CD14-positive monocyte (primary cell): Measurements from ENCODE around the gene PNLIPRP2. TPM values are rescaled to one million over a fixed set of nuclear protein-coding genes. Genes with fewer than 3 reads are reported as not detected.
A peak's percentile ranks its signal among the peaks of the same experiment; 100 is the strongest.

Experiments
- DNase-seq, 3 donors: peaks; one replicate each; pipeline ENCODE4 v3.0.0-alpha.2; 2011 to 2022
- H2AFZ ChIP-seq: 2 replicates; pipeline ENCODE4 v1.6.0; 2012; ENCODE audit warnings: mild to moderate bottlenecking, low read depth, low read length, inconsistent platforms; ENCODE audit not compliant: insufficient read depth, poor library complexity, severe bottlenecking
- H3K27ac ChIP-seq, 2 donors: 1 replicate in 1 of 2; 2 replicates in 1 of 2; pipeline ENCODE4 v1.5.1; 2012 to 2013; ENCODE audit warnings: low read length in 2 of 2, control low read depth in 1 of 2, inconsistent platforms in 1 of 2, low read depth in 1 of 2, mild to moderate bottlenecking in 1 of 2
- H3K27me3 ChIP-seq, 2 donors: one replicate each; pipeline versions ENCODE4 v1.6.0 to v1.6.1; 2011 to 2013; ENCODE audit warnings: low read length in 2 of 2; ENCODE audit not compliant: control insufficient read depth in 2 of 2, insufficient read depth in 2 of 2
- H3K36me3 ChIP-seq, 2 donors: replicated peaks in 1 of 2; 1 replicate in 1 of 2; 2 replicates in 1 of 2; pipeline versions ENCODE4 v1.5.1 to v1.6.1; 2012 to 2013; ENCODE audit warnings: low read length in 2 of 2, control low read depth in 1 of 2, inconsistent platforms in 1 of 2, mild to moderate bottlenecking in 1 of 2; ENCODE audit not compliant: insufficient read depth in 2 of 2, control insufficient read depth in 1 of 2
- H3K4me1 ChIP-seq, 2 donors: 1 replicate in 1 of 2; 2 replicates in 1 of 2; pipeline versions ENCODE4 v1.5.1 to v1.6.1; 2012 to 2013; ENCODE audit warnings: low read length in 2 of 2, control low read depth in 1 of 2, inconsistent platforms in 1 of 2, mild to moderate bottlenecking in 1 of 2, moderate library complexity in 1 of 2; ENCODE audit not compliant: insufficient read depth in 2 of 2, control insufficient read depth in 1 of 2
- H3K4me2 ChIP-seq: replicated peaks from 2 replicates; pipeline ENCODE3; 2012; ENCODE audit warnings: low read length, moderate library complexity, mild to moderate bottlenecking; ENCODE audit not compliant: poor library complexity, severe bottlenecking; ENCODE audit errors: extremely low read depth
- H3K4me3 ChIP-seq, 3 experiments: fragments of 200-600 bp in 1 of 3; sonication (generic) in 1 of 3; replicated peaks in 1 of 3; 1 replicate in 2 of 3; 2 replicates in 1 of 3; pipeline ENCODE4 v1.5.1; 2011 to 2013; ENCODE audit warnings: low read length in 3 of 3, mild to moderate bottlenecking in 3 of 3, control low read depth in 2 of 3, low read depth in 2 of 3, inconsistent platforms in 1 of 3, moderate library complexity in 1 of 3
- H3K79me2 ChIP-seq: 2 replicates; pipeline ENCODE4 v1.6.0; 2012; ENCODE audit warnings: mild to moderate bottlenecking, control low read depth, inconsistent platforms, low read length, moderate library complexity; ENCODE audit not compliant: insufficient read depth
- H3K9ac ChIP-seq: 2 replicates; pipeline ENCODE4 v1.6.0; 2017; ENCODE audit warnings: low read length, mild to moderate bottlenecking; ENCODE audit not compliant: insufficient read depth, poor library complexity, severe bottlenecking
- H3K9me3 ChIP-seq, 2 donors: replicated peaks in 1 of 2; 1 replicate in 1 of 2; 2 replicates in 1 of 2; pipeline versions ENCODE4 v1.5.1 to v1.6.1; 2012 to 2013; ENCODE audit warnings: low read length in 2 of 2, control low read depth in 1 of 2; ENCODE audit not compliant: control insufficient read depth in 1 of 2, insufficient read depth in 1 of 2
- H4K20me1 ChIP-seq: 2 replicates; pipeline ENCODE4 v1.6.0; 2012; ENCODE audit warnings: mild to moderate bottlenecking, low read length, control low read depth, moderate library complexity; ENCODE audit not compliant: insufficient read depth
- H3K27ac Mint-ChIP-seq, 7 donors: one replicate each; pipeline ENCODE4 v1.8.0; 2020; ENCODE audit warnings: mild to moderate bottlenecking in 7 of 7, mixed read lengths in 7 of 7, moderate library complexity in 6 of 7, inconsistent platforms in 2 of 7
- H3K27me3 Mint-ChIP-seq, 3 donors: one replicate each; pipeline ENCODE4 v1.8.0; 2021 to 2022; ENCODE audit warnings: low read depth in 3 of 3, mild to moderate bottlenecking in 3 of 3, mixed read lengths in 3 of 3, moderate library complexity in 3 of 3, inconsistent platforms in 1 of 3
- H3K36me3 Mint-ChIP-seq, 2 donors: one replicate each; pipeline ENCODE4 v1.8.0; 2020; ENCODE audit warnings: mixed read lengths in 2 of 2, inconsistent platforms in 1 of 2, mild to moderate bottlenecking in 1 of 2
- H3K4me1 Mint-ChIP-seq: one replicate; pipeline ENCODE4 v1.8.0; 2020; ENCODE audit warnings: mild to moderate bottlenecking, mixed read lengths
- H3K4me3 Mint-ChIP-seq, 2 donors: one replicate each; pipeline ENCODE4 v1.8.0; 2020; ENCODE audit warnings: mild to moderate bottlenecking in 2 of 2, mixed read lengths in 2 of 2, moderate library complexity in 1 of 2
- H3K9me3 Mint-ChIP-seq, 7 donors: one replicate each; pipeline ENCODE4 v1.8.0; 2020 to 2022; ENCODE audit warnings: mixed read lengths in 7 of 7, mild to moderate bottlenecking in 6 of 7, moderate library complexity in 6 of 7, inconsistent platforms in 2 of 7
- WGBS: methylation state at CpG from one replicate; pipeline ENCODE4 v1.1.5; 2013; ENCODE audit warnings: missing lambda C conversion rate; ENCODE audit not compliant: insufficient coverage; 5-methylcytosine and 5-hydroxymethylcytosine counted together
- intact Hi-C, 2 donors: fragments of 100-400 bp; cut with micrococcal nuclease; formaldehyde crosslinking; loops; one replicate each; pipeline versions ENCODE4 v1.15.0 to v1.15.1; 2023
- polyA plus RNA-seq, 3 donors: library from polyadenylated mRNA; depleted of rRNA in 1 of 3; unstranded in 2 of 3; stranded (reverse) in 1 of 3; fragments of 300-500 nt in 2 of 3; fragments of >200 nt in 1 of 3; fragmentation: Illumina TruSeq in 2 of 3; gene quantifications; 1 replicate in 2 of 3; 2 replicates in 1 of 3; pipeline ENCODE4 v1.2.3, GENCODE V29; 2012 to 2021
- TF ChIP-seq, protein P1 (sequence below): fragments of 200-600 bp; IDR thresholded peaks from one replicate; pipeline ENCODE4 v1.8.0; 2022; ENCODE audit warnings: antibody characterized with exemption, mild to moderate bottlenecking

Gene PNLIPRP2
- polyA plus RNA-seq, 3 donors = not detected

GRCh38 chr10:116687633-116688032 is 66.9 kb downstream of the PNLIPRP2 start:
- H3K4me3 ChIP-seq = no peak overlapping the region
- no peaks in the 10 kb centered on the region for H3K9me3 ChIP-seq
- H3K79me2 ChIP-seq = no peaks in the 10 kb centered on the region
- Mint-ChIP-seq H3K36me3 (no peaks in the 10 kb centered on the region), H3K27ac (no peak overlapping the region), H3K4me1 (peaks cover 1% of the 10 kb centered on the region), H3K27me3 (peaks cover 5 to 16% (median 7%) of the 10 kb centered on the region in 3 donors), H3K4me3 (no peak overlapping the region), H3K9me3 (peaks cover 0 to 2% (median 0%) of the 10 kb centered on the region in 7 donors)
- H3K36me3 ChIP-seq = no peaks in the 10 kb centered on the region
- H3K9ac ChIP-seq = no peak overlapping the region
- TF ChIP-seq, protein P1, sequence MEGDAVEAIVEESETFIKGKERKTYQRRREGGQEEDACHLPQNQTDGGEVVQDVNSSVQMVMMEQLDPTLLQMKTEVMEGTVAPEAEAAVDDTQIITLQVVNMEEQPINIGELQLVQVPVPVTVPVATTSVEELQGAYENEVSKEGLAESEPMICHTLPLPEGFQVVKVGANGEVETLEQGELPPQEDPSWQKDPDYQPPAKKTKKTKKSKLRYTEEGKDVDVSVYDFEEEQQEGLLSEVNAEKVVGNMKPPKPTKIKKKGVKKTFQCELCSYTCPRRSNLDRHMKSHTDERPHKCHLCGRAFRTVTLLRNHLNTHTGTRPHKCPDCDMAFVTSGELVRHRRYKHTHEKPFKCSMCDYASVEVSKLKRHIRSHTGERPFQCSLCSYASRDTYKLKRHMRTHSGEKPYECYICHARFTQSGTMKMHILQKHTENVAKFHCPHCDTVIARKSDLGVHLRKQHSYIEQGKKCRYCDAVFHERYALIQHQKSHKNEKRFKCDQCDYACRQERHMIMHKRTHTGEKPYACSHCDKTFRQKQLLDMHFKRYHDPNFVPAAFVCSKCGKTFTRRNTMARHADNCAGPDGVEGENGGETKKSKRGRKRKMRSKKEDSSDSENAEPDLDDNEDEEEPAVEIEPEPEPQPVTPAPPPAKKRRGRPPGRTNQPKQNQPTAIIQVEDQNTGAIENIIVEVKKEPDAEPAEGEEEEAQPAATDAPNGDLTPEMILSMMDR = no peak
- H3K4me1 ChIP-seq = no peaks in the 10 kb centered on the region
- H4K20me1 ChIP-seq = no peaks in the 10 kb centered on the region
- no peak overlapping the region for H3K4me2 ChIP-seq
- no peak overlapping the region for H2AFZ ChIP-seq
- DNase-seq = no peak
- no peaks in the 10 kb centered on the region for H3K27me3 ChIP-seq
- WGBS = 87% methylated on average over 4 of the region's 6 CpGs
- no peak overlapping the region for H3K27ac ChIP-seq
- intact Hi-C loops = no loop called here

GRCh38 chr10:116688241-116688711 is 67.5 kb downstream of the PNLIPRP2 start:
- Mint-ChIP-seq H3K9me3 (no peaks in the 10 kb centered on the region), H3K4me1 (peaks cover 1% of the 10 kb centered on the region), H3K27me3 (peaks cover 5 to 13% (median 7%) of the 10 kb centered on the region in 3 donors), H3K36me3 (no peaks in the 10 kb centered on the region), H3K27ac (no peak overlapping the region), H3K4me3 (peak overlapping the region in 1 of 2 donors; percentile 51)
- H2AFZ ChIP-seq = peak overlapping the region; percentile 50
- no peaks in the 10 kb centered on the region for H3K9me3 ChIP-seq
- H3K4me3 ChIP-seq = no peak overlapping the region
- no peak overlapping the region for H3K27ac ChIP-seq
- TF ChIP-seq, protein P1 = no peak
- H4K20me1 ChIP-seq = no peaks in the 10 kb centered on the region
- no peaks in the 10 kb centered on the region for H3K36me3 ChIP-seq
- intact Hi-C loops = no loop called here
- no peak for DNase-seq
- H3K9ac ChIP-seq = no peak overlapping the region
- H3K4me1 ChIP-seq = no peaks in the 10 kb centered on the region
- H3K27me3 ChIP-seq = no peaks in the 10 kb centered on the region
- no peaks in the 10 kb centered on the region for H3K79me2 ChIP-seq
- H3K4me2 ChIP-seq = no peak overlapping the region
- WGBS = 67% methylated on average over 3 of the region's 7 CpGs
